PC-9 (cell line): Measurements from ENCODE around the gene TMCC1. TPM values are rescaled to one million over a fixed set of nuclear protein-coding genes. Genes with fewer than 3 reads are reported as not detected.
A peak's percentile ranks its signal among the peaks of the same experiment; 100 is the strongest.

Source experiments
- BruUV-seq: library from RNA; stranded (reverse); fragments of 400-500 nt; replicated peaks from 2 replicates; lab custom pipeline; 2021; lab: Mats Ljungman, UMichigan
- CTCF ChIA-PET: fragments of 300-600 bp; sonication (Branson Sonifier 250); formaldehyde crosslinking; loops from one replicate; lab custom pipeline; 2022; ENCODE audit warnings: antibody characterized with exemption; lab: Charles Lee
- POLR2A ChIA-PET: fragments of 300-600 bp; sonication (Branson Sonifier 250); formaldehyde crosslinking; loops from one replicate; lab custom pipeline; 2022; ENCODE audit warnings: antibody characterized with exemption; ENCODE audit not compliant: unreplicated experiment; lab: Charles Lee
- DNase-seq, 2 experiments: peaks; one replicate each; pipeline versions ENCODE4 v3.0.0 to v3.0.0-alpha.2; 2015 to 2022; ENCODE audit warnings: mixed read lengths in 1 of 2
- H2AFZ ChIP-seq: fragments of 200-600 bp; sonication (generic); 2 replicates; pipeline ENCODE4 v1.8.1; 2017; ENCODE audit warnings: antibody characterized with exemption
- H3F3A ChIP-seq: fragments of 200-600 bp; sonication (generic); 2 replicates; pipeline ENCODE4 v1.8.1; 2017; ENCODE audit warnings: antibody characterized with exemption, mild to moderate bottlenecking, low read depth; ENCODE audit not compliant: insufficient read depth
- H3K27ac ChIP-seq: fragments of 200-600 bp; sonication (generic); 2 replicates; pipeline ENCODE4 v1.6.1; 2016; ENCODE audit warnings: mixed run types
- H3K27me3 ChIP-seq: fragments of 200-600 bp; sonication (generic); 2 replicates; pipeline ENCODE4 v1.6.1; 2016; ENCODE audit warnings: low read depth, mixed run types; ENCODE audit not compliant: insufficient read depth
- H3K36me3 ChIP-seq: fragments of 200-600 bp; sonication (generic); 2 replicates; pipeline ENCODE4 v1.6.1; 2016; ENCODE audit warnings: low read depth, mixed run types
- H3K4me1 ChIP-seq: fragments of 200-600 bp; sonication (generic); replicated peaks from 2 replicates; pipeline ENCODE4 v1.6.1; 2016; ENCODE audit warnings: mixed run types; ENCODE audit not compliant: insufficient read depth
- H3K4me2 ChIP-seq: fragments of 200-600 bp; sonication (generic); 2 replicates; pipeline ENCODE4 v1.6.1; 2017; ENCODE audit warnings: mixed run types
- H3K4me3 ChIP-seq: fragments of 200-600 bp; sonication (generic); 2 replicates; pipeline ENCODE4 v1.6.1; 2016; ENCODE audit warnings: mixed run types
- H3K79me2 ChIP-seq: fragments of 200-600 bp; sonication (generic); 2 replicates; pipeline ENCODE4 v1.6.1; 2017; ENCODE audit warnings: low read depth, mixed run types
- H3K9me2 ChIP-seq: fragments of 200-600 bp; sonication (generic); 2 replicates; pipeline ENCODE4 v1.8.1; 2017; ENCODE audit warnings: mild to moderate bottlenecking; ENCODE audit not compliant: insufficient read depth
- H3K9me3 ChIP-seq: fragments of 200-600 bp; sonication (generic); 2 replicates; pipeline ENCODE4 v1.8.1; 2016; ENCODE audit warnings: low read depth; ENCODE audit not compliant: insufficient read depth
- H4K20me1 ChIP-seq: fragments of 200-600 bp; sonication (generic); 2 replicates; pipeline ENCODE4 v1.8.1; 2017; ENCODE audit not compliant: insufficient read depth
- CTCF ChIP-seq: fragments of 200-600 bp; sonication (generic); conservative IDR thresholded peaks from 2 replicates; pipeline ENCODE4 v1.6.1; 2017; ENCODE audit warnings: mixed run types, antibody characterized with exemption, mild to moderate bottlenecking, moderate library complexity
- EZH2 ChIP-seq: fragments of 200-600 bp; sonication (generic); IDR thresholded peaks from 2 replicates; pipeline ENCODE4 v1.8.0; 2017; ENCODE audit warnings: antibody characterized with exemption, low read depth
- intact Hi-C: fragments of 100-400 bp; cut with micrococcal nuclease; formaldehyde crosslinking; loops from one replicate; pipeline ENCODE4 v1.10.0; 2022; ENCODE audit not compliant: unreplicated experiment
- total RNA-seq: library from RNA; stranded (reverse); gene quantifications from 2 replicates; pipeline ENCODE4 v1.2.3, GENCODE V29; 2021

The TMCC1 gene
- total RNA-seq, 1 experiment from 2014 or later, result 41.4 TPM

- Histone ChIP-seq H3K27me3 (no peaks in the 10 kb centered on the region), H4K20me1 (peaks cover 5% of the 10 kb centered on the region; the same call in 1 of the 2 replicates), H2AFZ (no peak overlapping the region), H3K4me3 (no peak overlapping the region), H3K36me3 (0 out of 2 replicates have a peak, but pooled peaks cover 3% of the 10 kb centered on the region), H3F3A (peaks cover 11% of the 10 kb centered on the region; the same call in 1 of the 2 replicates), H3K4me2 (no peak overlapping the region), H3K27ac (no peak overlapping the region), H3K79me2 (peaks cover 88% of the 10 kb centered on the region), H3K9me3 (no peaks in the 10 kb centered on the region; the same call in none of the 2 replicates), H3K4me1 (no peaks in the 10 kb centered on the region), H3K9me2 (no peaks in the 10 kb centered on the region)
- intact Hi-C loops, result no loop called here
- CTCF ChIA-PET, result interaction anchor here (0.6 kb wide), 1 partner anchor 51 kb away, joined by 3 read pairs; no protein-coding TSS in a partner anchor
- POLR2A ChIA-PET, result no interaction called here
- DNase-seq, result no peak
- TF ChIP-seq CTCF, result no peak
- TF ChIP-seq EZH2, result no peak
- BruUV-seq, result no TSS peak
Measured at GRCh38 chr3:129732200-129732876, 161.2 kb downstream of the TMCC1 start.

GRCh38 chr3:129727707-129728106 lies 165.8 kb downstream of the TMCC1 start:
- Histone ChIP-seq H3K79me2 (peaks cover 89% of the 10 kb centered on the region), H3F3A (peaks cover 10% of the 10 kb centered on the region), H3K4me3 (no peak overlapping the region), H3K36me3 (0 out of 2 replicates have a peak, but pooled peaks cover 3% of the 10 kb centered on the region), H2AFZ (no peak overlapping the region), H3K27ac (no peak overlapping the region), H3K9me2 (no peaks in the 10 kb centered on the region), H4K20me1 (no peaks in the 10 kb centered on the region), H3K27me3 (no peaks in the 10 kb centered on the region), H3K4me2 (no peak overlapping the region), H3K4me1 (peaks cover 24% of the 10 kb centered on the region), H3K9me3 (no peaks in the 10 kb centered on the region; the same call in none of the 2 replicates)
- ChIA-PET CTCF (interaction anchor here (0.6 kb wide), 1 partner anchor 67 kb away, joined by 3 read pairs; no protein-coding TSS in a partner anchor), POLR2A (no interaction called here)
- no peak for DNase-seq
- TF ChIP-seq CTCF (no peak), EZH2 (no peak)
- BruUV-seq, result no TSS peak
- intact Hi-C loops, result no loop called here

- Histone ChIP-seq H4K20me1 (no peaks in the 10 kb centered on the region), H3K9me3 (no peaks in the 10 kb centered on the region), H3K79me2 (peaks cover 92% of the 10 kb centered on the region), H3K4me1 (peaks cover 30% of the 10 kb centered on the region), H3K4me3 (no peak overlapping the region), H3K4me2 (0 out of 2 replicates have a peak overlapping the region, but pooled peaks have one; percentile 14), H3K9me2 (no peaks in the 10 kb centered on the region), H2AFZ (no peak overlapping the region), H3K36me3 (peaks cover 4% of the 10 kb centered on the region; the same call in 1 of the 2 replicates), H3K27ac (peak overlapping the region; percentile 32), H3F3A (peaks cover 10% of the 10 kb centered on the region), H3K27me3 (no peaks in the 10 kb centered on the region)
- TF ChIP-seq EZH2 (no peak), CTCF (no peak)
- POLR2A ChIA-PET, result interaction anchor here (0.6 to 0.7 kb wide), 2 partner anchors 63 to 67 kb away, joined by 3 to 14 read pairs; no protein-coding TSS in a partner anchor
- DNase-seq, result peak; percentile 35 to 39
- CTCF ChIA-PET, result interaction anchor here (0.6 kb wide), 1 partner anchor 35 kb away, joined by 3 read pairs; no protein-coding TSS in a partner anchor
- intact Hi-C loops, result loop anchor here (1.0 kb wide), 1 partner anchor 72 kb away; no protein-coding TSS in a partner anchor
- no TSS peak for BruUV-seq
Measured at GRCh38 chr3:129723558-129724324, 169.8 kb downstream of the TMCC1 start.
